K562 (cell line): Measurements from ENCODE around the gene HECW1. TPM values are rescaled to one million over a fixed set of nuclear protein-coding genes. Genes with fewer than 3 reads are reported as not detected.

ENCODE experiments used
- ATAC-seq: fragments of 200-7000 bp; cut with Tn5 transposase; 3 replicates; pipeline ENCODE4 v1.9.1; 2020; ENCODE audit warnings: moderate library complexity
- BruUV-seq: library from RNA; stranded (reverse); fragments of 400-500 nt; replicated peaks from 2 replicates; lab custom pipeline; 2021; lab: Mats Ljungman, UMichigan
- CTCF ChIA-PET: fragments of 300-600 bp; formaldehyde crosslinking; extraction: SDS; loops from one replicate; lab custom pipeline; 2021; ENCODE audit warnings: low intra/inter-chr PET ratio; lab: Yijun Ruan, JAX
- POLR2A ChIA-PET: fragments of 300-600, 350-650 bp; sonication (Branson Sonifier 250); formaldehyde crosslinking; extraction: SDS; loops from one replicate; lab custom pipeline; 2021; ENCODE audit warnings: antibody characterized with exemption, inconsistent platforms; lab: Yijun Ruan, JAX
- DNase-seq, 4 experiments: peaks; one replicate each; pipeline versions ENCODE4 v3.0.0 to v3.0.0-alpha.2; 2011 to 2018; ENCODE audit warnings: low spot score in 3 of 4, mixed read lengths in 3 of 4; ENCODE audit errors: extremely low read depth in 1 of 4
- FAIRE-seq: peaks from 2 replicates; lab custom pipeline; 2011; peaks lifted over from hg19 to GRCh38; lab: Jason Lieb, UNC
- H2AFZ ChIP-seq: 2 replicates; pipeline ENCODE4 v1.6.0; 2011; ENCODE audit warnings: low read depth, low read length, control low read depth, inconsistent platforms
- H3K27ac ChIP-seq: fragments of 200-600 bp; 3 replicates; pipeline ENCODE4 v1.8.0; 2011; ENCODE audit warnings: low read depth, mild to moderate bottlenecking, control low read depth, inconsistent platforms, low read length, moderate library complexity, mixed read lengths; ENCODE audit errors: extremely low read depth
- H3K27me3 ChIP-seq, 2 experiments: fragments of 300-600 bp in 1 of 2; 2 replicates in 1 of 2; 3 replicates in 1 of 2; pipeline versions ENCODE4 v1.6.0 to v1.8.0; 2011; ENCODE audit warnings: inconsistent platforms in 2 of 2, low read length in 2 of 2, mild to moderate bottlenecking in 1 of 2, mixed read lengths in 1 of 2, moderate library complexity in 1 of 2; ENCODE audit not compliant: control insufficient read depth in 2 of 2, insufficient read depth in 2 of 2
- H3K36me3 ChIP-seq: fragments of 300-600 bp; 3 replicates; pipeline ENCODE4 v1.8.0; 2011; ENCODE audit warnings: mild to moderate bottlenecking, low read length, inconsistent platforms; ENCODE audit not compliant: control insufficient read depth, insufficient read depth
- H3K4me1 ChIP-seq, 2 experiments: fragments of 200-600 bp in 1 of 2; replicated peaks in 1 of 2; 2 replicates in 1 of 2; 3 replicates in 1 of 2; pipeline versions ENCODE4 v1.5.1 to v1.8.0; 2011; ENCODE audit warnings: inconsistent platforms in 2 of 2, low read length in 2 of 2, mild to moderate bottlenecking in 1 of 2, mixed read lengths in 1 of 2, moderate library complexity in 1 of 2; ENCODE audit not compliant: control insufficient read depth in 2 of 2, insufficient read depth in 2 of 2
- H3K4me2 ChIP-seq: 2 replicates; pipeline ENCODE4 v1.6.1; 2011; ENCODE audit warnings: low read length, control low read depth, inconsistent platforms, mixed read lengths; ENCODE audit not compliant: insufficient read depth
- H3K4me3 ChIP-seq: fragments of 200-600 bp; sonication (generic), shearing (Covaris generic); 2 replicates; pipeline ENCODE4 v1.5.1; 2016; ENCODE audit warnings: control low read depth, inconsistent platforms
- H3K79me2 ChIP-seq: fragments of 200-600 bp; 3 replicates; pipeline ENCODE4 v1.8.0; 2011; ENCODE audit warnings: low read length, inconsistent platforms; ENCODE audit not compliant: control insufficient read depth, insufficient read depth
- H3K9ac ChIP-seq, 2 experiments: 2 replicates each; pipeline versions ENCODE4 v1.6.0 to v1.6.1; 2011; ENCODE audit warnings: low read depth in 2 of 2, low read length in 2 of 2, control low read depth in 1 of 2, inconsistent platforms in 1 of 2, mild to moderate bottlenecking in 1 of 2, mixed read lengths in 1 of 2; ENCODE audit not compliant: insufficient read depth in 1 of 2
- H3K9me1 ChIP-seq: one replicate; pipeline ENCODE4 v1.6.0; 2011; ENCODE audit warnings: inconsistent platforms, mild to moderate bottlenecking, low read length, moderate library complexity; ENCODE audit not compliant: control insufficient read depth, insufficient read depth
- H3K9me3 ChIP-seq: replicated peaks from 2 replicates; pipeline ENCODE4 v1.5.1; 2011; ENCODE audit warnings: low read depth, low read length, inconsistent platforms; ENCODE audit not compliant: control insufficient read depth, insufficient read depth
- H4K20me1 ChIP-seq: replicated peaks from 2 replicates; pipeline ENCODE4 v1.6.1; 2011; ENCODE audit warnings: low read length, inconsistent platforms, mixed read lengths; ENCODE audit not compliant: control insufficient read depth, insufficient read depth
- ARID3A ChIP-seq: IDR thresholded peaks from 2 replicates; pipeline ENCODE4 v1.6.1; 2012; ENCODE audit warnings: low read depth, low read length, improper control_type of control experiment, borderline replicate concordance
- C11orf30 ChIP-seq: fragments of 450-650 bp; IDR thresholded peaks from 2 replicates; pipeline ENCODE4 v1.6.1; 2016; ENCODE audit warnings: low read depth, mild to moderate bottlenecking
- HDAC2 ChIP-seq: fragments of 450-650 bp; IDR thresholded peaks from 2 replicates; pipeline ENCODE4 v1.6.1; 2016; ENCODE audit warnings: mild to moderate bottlenecking
- MAFF ChIP-seq: IDR thresholded peaks from 2 replicates; pipeline ENCODE4 v1.6.1; 2012; ENCODE audit warnings: low read length, improper control_type of control experiment
- MAFG ChIP-seq: fragments of 450-650 bp; conservative IDR thresholded peaks from 2 replicates; pipeline ENCODE4 v1.6.1; 2016; ENCODE audit warnings: missing genetic modification characterization, missing compliant biosample characterization
- MXD1 ChIP-seq: fragments of 250-450 bp; sonication (Bioruptor Pico); IDR thresholded peaks from 2 replicates; pipeline ENCODE4 v1.8.0; 2021; ENCODE audit warnings: borderline replicate concordance, mild to moderate bottlenecking, moderate library complexity; ENCODE audit not compliant: poor library complexity, severe bottlenecking
- MYNN ChIP-seq, 2 experiments: sonication (generic); formaldehyde crosslinking in 1 of 2; IDR thresholded peaks; 2 replicates each; pipeline versions ENCODE4 v1.5.0 to v1.6.1; 2016 to 2020; ENCODE audit warnings: antibody characterized with exemption in 1 of 2, missing genetic modification reagents in 1 of 2
- TEAD1 ChIP-seq, 2 experiments: fragments of 450-650 bp in 1 of 2; sonication (generic) in 1 of 2; formaldehyde crosslinking; IDR thresholded peaks; 2 replicates each; pipeline versions ENCODE4 v1.4.0 to v1.8.0; 2020 to 2022; ENCODE audit warnings: mild to moderate bottlenecking in 2 of 2, missing genetic modification reagents in 1 of 2
- ZNF316 ChIP-seq: fragments of 450-650 bp; IDR thresholded peaks from 2 replicates; pipeline ENCODE4 v1.6.1; 2016
- ZNF639 ChIP-seq, 2 experiments: fragments of 200-800 bp in 1 of 2; sonication (Bioruptor generic) in 1 of 2; sonication (generic) in 1 of 2; formaldehyde crosslinking in 1 of 2; IDR thresholded peaks in 1 of 2; conservative IDR thresholded peaks in 1 of 2; 2 replicates each; pipeline versions ENCODE4 v1.5.0 to v1.6.1; 2016 to 2020; ENCODE audit warnings: missing compliant biosample characterization in 1 of 2, missing genetic modification characterization in 1 of 2, missing genetic modification reagents in 1 of 2
- ZNF77 ChIP-seq: fragments of 250-450 bp; sonication (Bioruptor Pico); IDR thresholded peaks from 2 replicates; pipeline ENCODE4 v1.5.0; 2020
- WGBS: fragments of 100-300 bp; shearing (Covaris generic); methylation state at CpG from one replicate; pipeline ENCODE4 v1.1.6; 2016; ENCODE audit warnings: low coverage, mixed read lengths; ENCODE audit not compliant: insufficient coverage; ENCODE audit errors: missing lambda C conversion rate; 5-methylcytosine and 5-hydroxymethylcytosine counted together
- in situ Hi-C: fragments of 300-500 bp; cut with MboI; formaldehyde crosslinking; loops from 4 replicates; pipeline ENCODE4 v1.15.0; 2018; ENCODE audit warnings: inconsistent platforms, mixed read lengths
- intact Hi-C: fragments of 100-400 bp; cut with micrococcal nuclease; formaldehyde crosslinking; loops from 2 replicates; pipeline ENCODE4 v1.14.2; 2022
- polyA plus RNA-seq, 8 experiments: library from polyadenylated mRNA; depleted of rRNA in 4 of 8; stranded (reverse) in 5 of 8; unstranded in 3 of 8; fragments of >200 nt; fragmentation: Nextera tagmentation in 2 of 8; fragmentation: Illumina TruSeq in 1 of 8; extraction: Ambion mirVana in 2 of 8; extraction: Trizol in 1 of 8; gene quantifications; 2 replicates each; pipeline versions ENCODE4 v1.2.1 to v1.2.3, GENCODE V29; 2011 to 2014; ENCODE audit warnings: inconsistent platforms in 1 of 8, missing spikeins in 1 of 8
- total RNA-seq, 7 experiments: library from RNA; depleted of rRNA in 6 of 7; stranded (reverse); fragments of >200 nt in 6 of 7; fragmentation: Illumina TruSeq in 2 of 7; extraction: Trizol in 2 of 7; gene quantifications; 2 replicates each; pipeline versions ENCODE4 v1.2.1 to v1.2.3, GENCODE V29; 2011 to 2021; ENCODE audit warnings: low replicate concordance in 1 of 7
- TF ChIP-seq, protein P1 (sequence below): fragments of 250-450 bp; sonication (Bioruptor Pico); IDR thresholded peaks from 2 replicates; pipeline ENCODE4 v1.8.0; 2022; ENCODE audit warnings: inconsistent platforms

The HECW1 gene
- total and polyA plus RNA-seq, 9 of the 15 experiments (the other 6 are each of a cell fraction or from before 2014, with no cell fraction given) = 0.07 to 0.31 (median 0.13) TPM; not detected in 4

DNA sequence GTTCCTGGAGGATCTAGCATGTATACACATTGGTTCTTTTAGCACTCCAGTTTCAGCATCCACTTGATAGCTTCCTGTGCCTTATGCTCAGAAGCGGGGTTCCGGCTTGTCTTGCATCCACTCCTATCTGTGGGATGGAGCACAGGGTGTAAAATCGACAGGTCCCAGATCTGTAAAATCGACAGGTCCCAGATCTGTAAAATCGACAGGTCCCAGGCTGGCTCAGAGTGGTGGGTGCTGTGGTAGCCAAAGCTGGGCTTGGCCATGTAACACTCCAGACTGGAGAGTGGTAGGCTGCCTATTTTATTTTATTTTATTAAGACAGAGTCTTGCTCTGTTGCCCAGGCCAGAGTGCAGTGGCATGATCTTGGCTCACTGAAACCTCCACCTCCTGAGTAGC is 30.3 kb downstream of the HECW1 start (continued):
- no peak for TF ChIP-seq TEAD1 (CRISPR knock-in tag; IDR thresholded peaks at IDR 0.05)
- TF ChIP-seq ARID3A = no peak

- no TSS peak for BruUV-seq
- no peaks in the 10 kb centered on the region for H3K4me1 ChIP-seq
- no peak overlapping the region for H3K4me2 ChIP-seq
- no peak overlapping the region for H2AFZ ChIP-seq
- H3K9me1 ChIP-seq = no peaks in the 10 kb centered on the region
- peaks cover 20 to 33% of the 10 kb centered on the region in 2 experiments for H3K27me3 ChIP-seq
- DNase-seq = no peak
- intact Hi-C loops (no loop called here), in situ Hi-C loops (no loop called here)
- H3K4me3 ChIP-seq = no peak overlapping the region
- whole genome bisulfite sequencing = 0% methylated on average over 5 of the region's 5 CpGs
- H3K9ac ChIP-seq = no peak overlapping the region
- H3K27ac ChIP-seq = no peak overlapping the region
- no peaks in the 10 kb centered on the region for H3K79me2 ChIP-seq
- no peak for ATAC-seq
- POLR2A ChIA-PET = interaction anchor here (0.6 kb wide), 2 partner anchors 57 to 67 kb away, joined by 3 to 4 read pairs; no protein-coding TSS in a partner anchor
- no peaks in the 10 kb centered on the region for H3K9me3 ChIP-seq
- no peaks in the 10 kb centered on the region for H4K20me1 ChIP-seq
- CTCF ChIA-PET = no interaction called here
- no peaks in the 10 kb centered on the region for H3K36me3 ChIP-seq
- FAIRE-seq = no peak
- TF ChIP-seq C11orf30 (peak; percentile 43; the same call in 1 of the 2 replicates), HDAC2 (no peak), MYNN (IDR thresholded peaks at IDR 0.05) (no peak), MYNN (CRISPR knock-in tag; IDR thresholded peaks at IDR 0.05) (no peak), ZNF316 (peak; percentile 76), MAFF (peak; percentile 45; the same call in 1 of the 2 replicates), ZNF639 (CRISPR knock-in tag; conservative IDR thresholded peaks at IDR 0.05 in 1 of 2, IDR thresholded peaks at IDR 0.05 in 1 of 2) (no peak), MXD1 (CRISPR knock-in tag) (no peak), MAFG (peak; percentile 19; the same call in 1 of the 2 replicates), ZNF77 (CRISPR knock-in tag) (no peak)
- TF ChIP-seq, protein P1, sequence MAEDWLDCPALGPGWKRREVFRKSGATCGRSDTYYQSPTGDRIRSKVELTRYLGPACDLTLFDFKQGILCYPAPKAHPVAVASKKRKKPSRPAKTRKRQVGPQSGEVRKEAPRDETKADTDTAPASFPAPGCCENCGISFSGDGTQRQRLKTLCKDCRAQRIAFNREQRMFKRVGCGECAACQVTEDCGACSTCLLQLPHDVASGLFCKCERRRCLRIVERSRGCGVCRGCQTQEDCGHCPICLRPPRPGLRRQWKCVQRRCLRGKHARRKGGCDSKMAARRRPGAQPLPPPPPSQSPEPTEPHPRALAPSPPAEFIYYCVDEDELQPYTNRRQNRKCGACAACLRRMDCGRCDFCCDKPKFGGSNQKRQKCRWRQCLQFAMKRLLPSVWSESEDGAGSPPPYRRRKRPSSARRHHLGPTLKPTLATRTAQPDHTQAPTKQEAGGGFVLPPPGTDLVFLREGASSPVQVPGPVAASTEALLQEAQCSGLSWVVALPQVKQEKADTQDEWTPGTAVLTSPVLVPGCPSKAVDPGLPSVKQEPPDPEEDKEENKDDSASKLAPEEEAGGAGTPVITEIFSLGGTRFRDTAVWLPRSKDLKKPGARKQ (CRISPR knock-in tag) = no peak
Measured at GRCh38 chr7:43143918-43144589, 31.6 kb downstream of the HECW1 start.
